IMR-90 (cell line): ENCODE results near the gene SCN10A. TPM values are rescaled to one million over a fixed set of nuclear protein-coding genes. Genes with fewer than 3 reads are reported as not detected.

ENCODE experiments used
- ATAC-seq: fragments of 200-7000 bp; cut with Tn5 transposase; 2 replicates; pipeline ENCODE4 v1.9.1; 2020; ENCODE audit warnings: low read depth, mild to moderate bottlenecking, moderate library complexity
- BruUV-seq: library from RNA; stranded (reverse); fragments of 400-500 nt; replicated peaks from 2 replicates; lab custom pipeline; 2021; lab: Mats Ljungman, UMichigan
- CTCF ChIA-PET: fragments of 300-600 bp; formaldehyde crosslinking; extraction: SDS; loops from one replicate; lab custom pipeline; 2021; ENCODE audit warnings: antibody characterized with exemption; lab: Yijun Ruan, JAX
- POLR2A ChIA-PET: fragments of 300-600 bp; sonication (Branson Sonifier 250); formaldehyde crosslinking; loops from one replicate; lab custom pipeline; 2022; ENCODE audit warnings: antibody characterized with exemption; ENCODE audit not compliant: unreplicated experiment; lab: Charles Lee
- DNase-seq: peaks from one replicate; pipeline ENCODE4 v3.0.0; 2013
- H2AFZ ChIP-seq: replicated peaks from 2 replicates; pipeline ENCODE3; 2013; ENCODE audit warnings: low read length, mild to moderate bottlenecking; ENCODE audit not compliant: poor library complexity
- H2AK5ac ChIP-seq: 2 replicates; pipeline ENCODE4 v1.6.1; 2013; ENCODE audit warnings: low read depth, low read length, inconsistent platforms
- H2AK9ac ChIP-seq: replicated peaks from 2 replicates; pipeline ENCODE3; 2013; ENCODE audit warnings: mild to moderate bottlenecking, low read depth, low read length, moderate library complexity; ENCODE audit not compliant: poor library complexity
- H2BK120ac ChIP-seq: 2 replicates; pipeline ENCODE4 v1.6.1; 2013; ENCODE audit warnings: low read depth, low read length, inconsistent platforms
- H2BK15ac ChIP-seq: 3 replicates; pipeline ENCODE4 v1.6.1; 2013; ENCODE audit warnings: low read depth, low read length, inconsistent platforms
- H2BK20ac ChIP-seq: 2 replicates; pipeline ENCODE4 v1.6.1; 2013; ENCODE audit warnings: low read depth, mild to moderate bottlenecking, inconsistent platforms, low read length, moderate library complexity
- H2BK5ac ChIP-seq: 2 replicates; pipeline ENCODE4 v1.6.1; 2013; ENCODE audit warnings: mild to moderate bottlenecking, low read depth, low read length, inconsistent platforms; ENCODE audit not compliant: poor library complexity, severe bottlenecking
- H3K14ac ChIP-seq: replicated peaks from 2 replicates; pipeline ENCODE4 v1.6.1; 2013; ENCODE audit warnings: low read depth, low read length, inconsistent platforms
- H3K18ac ChIP-seq: 2 replicates; pipeline ENCODE4 v1.6.1; 2013; ENCODE audit warnings: low read depth, low read length, control low read depth
- H3K23ac ChIP-seq: 2 replicates; pipeline ENCODE4 v1.6.1; 2013; ENCODE audit warnings: low read depth, low read length, inconsistent platforms
- H3K27ac ChIP-seq: 2 replicates; pipeline ENCODE4 v1.5.1; 2013; ENCODE audit warnings: mild to moderate bottlenecking, control low read depth, low read length; ENCODE audit not compliant: insufficient read depth
- H3K27me3 ChIP-seq: 2 replicates; pipeline ENCODE4 v1.6.1; 2013; ENCODE audit warnings: low read length; ENCODE audit not compliant: control insufficient read depth, insufficient read depth
- H3K36me3 ChIP-seq: 2 replicates; pipeline ENCODE4 v1.6.1; 2013; ENCODE audit warnings: low read length, mixed read lengths; ENCODE audit not compliant: control insufficient read depth, insufficient read depth
- H3K4ac ChIP-seq: 2 replicates; pipeline ENCODE4 v1.6.1; 2013; ENCODE audit warnings: low read depth, low read length, inconsistent platforms
- H3K4me1 ChIP-seq: 2 replicates; pipeline ENCODE4 v1.6.1; 2013; ENCODE audit warnings: low read length, mixed read lengths; ENCODE audit not compliant: control insufficient read depth, insufficient read depth
- H3K4me2 ChIP-seq: 2 replicates; pipeline ENCODE4 v1.6.1; 2013; ENCODE audit warnings: low read depth, mild to moderate bottlenecking, control low read depth, low read length, moderate library complexity
- H3K4me3 ChIP-seq: 2 replicates; pipeline ENCODE4 v1.5.1; 2013; ENCODE audit warnings: low read depth, mild to moderate bottlenecking, control low read depth, low read length, moderate library complexity; ENCODE audit not compliant: insufficient read depth
- H3K56ac ChIP-seq: 2 replicates; pipeline ENCODE4 v1.6.1; 2013; ENCODE audit warnings: low read length, inconsistent platforms; ENCODE audit not compliant: insufficient read depth; ENCODE audit errors: extremely low read depth
- H3K79me1 ChIP-seq, 2 experiments: 2 replicates each; pipeline ENCODE4 v1.6.1; 2013; ENCODE audit warnings: low read length in 2 of 2, inconsistent platforms in 1 of 2, low read depth in 1 of 2
- H3K9ac ChIP-seq: 2 replicates; pipeline ENCODE4 v1.6.1; 2013; ENCODE audit warnings: low read depth, low read length, control low read depth
- H3K9me1 ChIP-seq: 2 replicates; pipeline ENCODE4 v1.6.1; 2013; ENCODE audit warnings: low read length, inconsistent platforms; ENCODE audit not compliant: insufficient read depth
- H3K9me3 ChIP-seq: 2 replicates; pipeline ENCODE4 v1.6.1; 2013; ENCODE audit warnings: low read length; ENCODE audit not compliant: control insufficient read depth, insufficient read depth
- H4K20me1 ChIP-seq: 2 replicates; pipeline ENCODE4 v1.6.1; 2013; ENCODE audit warnings: low read length, inconsistent platforms; ENCODE audit not compliant: insufficient read depth
- H4K5ac ChIP-seq: 2 replicates; pipeline ENCODE4 v1.6.1; 2013; ENCODE audit warnings: mild to moderate bottlenecking, low read depth, low read length, control low read depth
- H4K8ac ChIP-seq, 2 experiments: 2 replicates each; pipeline ENCODE4 v1.6.1; 2013; ENCODE audit warnings: low read depth in 2 of 2, low read length in 2 of 2, control low read depth in 1 of 2, inconsistent platforms in 1 of 2
- H4K91ac ChIP-seq: 2 replicates; pipeline ENCODE4 v1.6.1; 2013; ENCODE audit warnings: low read depth, low read length, inconsistent platforms; ENCODE audit not compliant: insufficient read depth
- CEBPB ChIP-seq: IDR thresholded peaks from 2 replicates; pipeline ENCODE4 v1.6.1; 2012; ENCODE audit warnings: low read depth, low read length, improper control_type of control experiment
- CHD1 ChIP-seq: IDR thresholded peaks from 2 replicates; pipeline ENCODE4 v1.6.1; 2012; ENCODE audit warnings: low read depth, low read length, improper control_type of control experiment
- MAFK ChIP-seq: IDR thresholded peaks from 2 replicates; pipeline ENCODE4 v1.6.1; 2012; ENCODE audit warnings: low read depth, low read length, improper control_type of control experiment
- MXI1 ChIP-seq: IDR thresholded peaks from 2 replicates; pipeline ENCODE4 v1.6.1; 2012; ENCODE audit warnings: low read depth, mild to moderate bottlenecking, low read length, moderate library complexity, borderline replicate concordance
- POLR2A ChIP-seq: IDR thresholded peaks from 2 replicates; pipeline ENCODE4 v1.6.1; 2012; ENCODE audit warnings: mild to moderate bottlenecking, low read depth, low read length
- RCOR1 ChIP-seq: IDR thresholded peaks from 2 replicates; pipeline ENCODE4 v1.6.1; 2012; ENCODE audit warnings: mild to moderate bottlenecking, low read length, improper control_type of control experiment; ENCODE audit not compliant: insufficient replicate concordance
- RFX5 ChIP-seq: IDR thresholded peaks from 2 replicates; pipeline ENCODE4 v1.8.0; 2012; ENCODE audit warnings: low read depth, mild to moderate bottlenecking, low read length, moderate library complexity
- SMC3 ChIP-seq: fragments of 150-350 bp; IDR thresholded peaks from 2 replicates; pipeline ENCODE4 v1.6.1; 2016; ENCODE audit warnings: low read depth, mild to moderate bottlenecking, antibody characterized with exemption, low read length, moderate library complexity
- WGBS, 2 experiments: methylation state at CpG; one replicate each; pipeline versions ENCODE4 v1.1.5 to v1.1.7; 2013; ENCODE audit warnings: missing lambda C conversion rate in 2 of 2; ENCODE audit not compliant: insufficient read length in 1 of 2; ENCODE audit errors: extremely low coverage in 2 of 2; 5-methylcytosine and 5-hydroxymethylcytosine counted together
- dilution Hi-C: fragments of 300-500 bp; cut with HindIII; formaldehyde crosslinking; loops from one replicate; pipeline ENCODE4 v1.14.3; 2018; ENCODE audit warnings: low sequenced_read_pairs; ENCODE audit not compliant: unreplicated experiment
- in situ Hi-C: fragments of 300-500 bp; cut with MboI; formaldehyde crosslinking; loops from 3 replicates; pipeline ENCODE4 v1.14.3; 2019; ENCODE audit warnings: low sequenced_read_pairs, inconsistent platforms, mixed read lengths
- intact Hi-C: fragments of 100-400 bp; cut with micrococcal nuclease; formaldehyde crosslinking; loops from 2 replicates; pipeline ENCODE4 v1.10.0; 2022
- polyA plus RNA-seq, 3 experiments: library from polyadenylated mRNA; depleted of rRNA; stranded (reverse); fragments of >200 nt; gene quantifications; 2 replicates each; pipeline ENCODE4 v1.2.3, GENCODE V29; 2012; ENCODE audit warnings: low replicate concordance in 1 of 3
- total RNA-seq: library from RNA; depleted of rRNA; stranded (reverse); fragments of >200 nt; gene quantifications from 2 replicates; pipeline ENCODE4 v1.2.3, GENCODE V29; 2012
- TF ChIP-seq, protein P1 (sequence below): conservative IDR thresholded peaks from 2 replicates; pipeline ENCODE4 v1.5.1; 2012; ENCODE audit warnings: mild to moderate bottlenecking, low read depth, low read length, improper control_type of control experiment

Gene SCN10A
- total and polyA plus RNA-seq, 2 of the 4 experiments (the other 2 are of a cell fraction) = not detected

GRCh38 chr3:38723569-38724391 lies 92.2 kb downstream of the SCN10A start:
- peaks cover 22% of the 10 kb centered on the region for H3K4me1 ChIP-seq
- peak overlapping the region; percentile 65 for H2AFZ ChIP-seq

More at GRCh38 chr3:38723569-38724391, 92.2 kb downstream of the SCN10A start:
- CTCF ChIA-PET = interaction anchor here (1.9 kb wide), 1 partner anchor 120 kb away, joined by 7 read pairs; no protein-coding TSS in a partner anchor
- H3K23ac ChIP-seq = peak overlapping the region; percentile 72; the same call in 1 of the 2 replicates
- H3K9me3 ChIP-seq = no peaks in the 10 kb centered on the region
- H3K4me3 ChIP-seq = no peak overlapping the region
- whole genome bisulfite sequencing, 2 experiments = 90% methylated on average over 5 of the region's 16 CpGs; no CpG with 5 or more reads in 1 of the 2 experiments
- peak overlapping the region; percentile 95 for H4K91ac ChIP-seq
- H3K4me2 ChIP-seq = no peak overlapping the region
- H3K14ac ChIP-seq = peak overlapping the region; percentile 87
- no peak overlapping the region for H3K9ac ChIP-seq
- H2BK120ac ChIP-seq = peak overlapping the region; percentile 98
- H3K18ac ChIP-seq = peak overlapping the region; percentile 97
- ATAC-seq (no peak), DNase-seq (no peak)
- H2AK5ac ChIP-seq = peak overlapping the region; percentile 100
- H3K36me3 ChIP-seq = no peaks in the 10 kb centered on the region
- H2BK15ac ChIP-seq = peak overlapping the region; percentile 91; the same call in 2 of the 3 replicates
- peak overlapping the region; percentile 97 for H2BK20ac ChIP-seq
- no peaks in the 10 kb centered on the region for H4K20me1 ChIP-seq
- peak overlapping the region; percentile 17 for H2AK9ac ChIP-seq
- BruUV-seq = no TSS peak
- dilution Hi-C loops = no loop called here
- POLR2A ChIA-PET = no interaction called here
- in situ Hi-C loops = no loop called here
- H3K56ac ChIP-seq = no peak overlapping the region; the same call in 1 of the 2 replicates
- H2BK5ac ChIP-seq = peak overlapping the region; percentile 99
- H3K4ac ChIP-seq = peak overlapping the region; percentile 94
- intact Hi-C loops = no loop called here
- H4K5ac ChIP-seq = peak overlapping the region; percentile 35; the same call in 1 of the 2 replicates
- peak overlapping the region; percentile 44 to 88; a peak in 2 of 4 replicates for H4K8ac ChIP-seq
- peaks cover 33% of the 10 kb centered on the region for H3K9me1 ChIP-seq
- TF ChIP-seq CHD1 (no peak), RCOR1 (no peak), RFX5 (no peak), MAFK (no peak), SMC3 (no peak), POLR2A (no peak), CEBPB (no peak), MXI1 (no peak)
- TF ChIP-seq, protein P1, sequence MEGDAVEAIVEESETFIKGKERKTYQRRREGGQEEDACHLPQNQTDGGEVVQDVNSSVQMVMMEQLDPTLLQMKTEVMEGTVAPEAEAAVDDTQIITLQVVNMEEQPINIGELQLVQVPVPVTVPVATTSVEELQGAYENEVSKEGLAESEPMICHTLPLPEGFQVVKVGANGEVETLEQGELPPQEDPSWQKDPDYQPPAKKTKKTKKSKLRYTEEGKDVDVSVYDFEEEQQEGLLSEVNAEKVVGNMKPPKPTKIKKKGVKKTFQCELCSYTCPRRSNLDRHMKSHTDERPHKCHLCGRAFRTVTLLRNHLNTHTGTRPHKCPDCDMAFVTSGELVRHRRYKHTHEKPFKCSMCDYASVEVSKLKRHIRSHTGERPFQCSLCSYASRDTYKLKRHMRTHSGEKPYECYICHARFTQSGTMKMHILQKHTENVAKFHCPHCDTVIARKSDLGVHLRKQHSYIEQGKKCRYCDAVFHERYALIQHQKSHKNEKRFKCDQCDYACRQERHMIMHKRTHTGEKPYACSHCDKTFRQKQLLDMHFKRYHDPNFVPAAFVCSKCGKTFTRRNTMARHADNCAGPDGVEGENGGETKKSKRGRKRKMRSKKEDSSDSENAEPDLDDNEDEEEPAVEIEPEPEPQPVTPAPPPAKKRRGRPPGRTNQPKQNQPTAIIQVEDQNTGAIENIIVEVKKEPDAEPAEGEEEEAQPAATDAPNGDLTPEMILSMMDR = no peak
- no peaks in the 10 kb centered on the region for H3K27me3 ChIP-seq
- H3K79me1 ChIP-seq = no peaks in the 10 kb centered on the region
- 0 out of 2 replicates have a peak overlapping the region, but pooled peaks have one; percentile 85 for H3K27ac ChIP-seq
